Naive thymus-derived CD4-positive, alpha-beta T cell (primary cell): ENCODE measurements around the gene DOCK8. TPM values are rescaled to one million over a fixed set of nuclear protein-coding genes. Genes with fewer than 3 reads are reported as not detected.

ENCODE experiments used
- ATAC-seq: fragments of 150-1000 bp; cut with Tn5 transposase; 2 replicates; pipeline ENCODE4 v1.10.0; 2021; ENCODE audit warnings: mild to moderate bottlenecking, moderate library complexity
- CTCF ChIA-PET: fragments of 350-600 bp; sonication (Branson Sonifier 250); formaldehyde crosslinking; loops from one replicate; lab custom pipeline; 2021; ENCODE audit warnings: antibody characterized with exemption; lab: Charles Lee
- POLR2A ChIA-PET: fragments of 350-600 bp; sonication (Branson Sonifier 250); formaldehyde crosslinking; loops from one replicate; lab custom pipeline; 2021; ENCODE audit warnings: antibody characterized with exemption, inconsistent platforms; lab: Charles Lee
- DNase-seq, 9 donors: peaks; one replicate each; pipeline versions ENCODE4 v3.0.0 to v3.0.0-alpha.2; 2020 to 2022; ENCODE audit warnings: mixed read lengths in 1 of 9
- H3K27ac ChIP-seq: one replicate; pipeline ENCODE4 v1.7.0; 2013; ENCODE audit warnings: mild to moderate bottlenecking, low read depth, low read length, moderate library complexity
- H3K27me3 ChIP-seq, 2 donors: one replicate each; pipeline ENCODE4 v1.7.0; 2013; ENCODE audit warnings: low read length in 2 of 2, mild to moderate bottlenecking in 2 of 2, moderate library complexity in 2 of 2; ENCODE audit not compliant: control insufficient read depth in 2 of 2, insufficient read depth in 2 of 2
- H3K36me3 ChIP-seq, 3 experiments: 1 replicate in 2 of 3; 2 replicates in 1 of 3; pipeline ENCODE4 v1.7.0; 2013; ENCODE audit warnings: low read length in 3 of 3, mild to moderate bottlenecking in 3 of 3, moderate library complexity in 1 of 3; ENCODE audit not compliant: insufficient read depth in 3 of 3, control insufficient read depth in 2 of 3
- H3K4me1 ChIP-seq, 2 donors: one replicate each; pipeline ENCODE4 v1.7.0; 2013; ENCODE audit warnings: low read length in 2 of 2, mild to moderate bottlenecking in 2 of 2, moderate library complexity in 1 of 2; ENCODE audit not compliant: control insufficient read depth in 2 of 2, insufficient read depth in 2 of 2
- H3K4me3 ChIP-seq: 2 replicates; pipeline ENCODE4 v1.7.0; 2013; ENCODE audit warnings: mild to moderate bottlenecking, low read length
- H3K9me3 ChIP-seq, 3 experiments: 1 replicate in 2 of 3; 2 replicates in 1 of 3; pipeline ENCODE4 v1.7.0; 2013; ENCODE audit warnings: low read length in 3 of 3; ENCODE audit not compliant: control insufficient read depth in 2 of 3
- H3K27ac Mint-ChIP-seq, 9 donors: one replicate each; pipeline ENCODE4 v1.8.0; 2020 to 2022; ENCODE audit warnings: mixed read lengths in 9 of 9, mild to moderate bottlenecking in 8 of 9, moderate library complexity in 5 of 9, inconsistent platforms in 2 of 9
- H3K27me3 Mint-ChIP-seq, 5 donors: one replicate each; pipeline ENCODE4 v1.8.0; 2021 to 2022; ENCODE audit warnings: mixed read lengths in 5 of 5, mild to moderate bottlenecking in 1 of 5
- H3K36me3 Mint-ChIP-seq, 5 donors: one replicate each; pipeline ENCODE4 v1.8.0; 2020 to 2022; ENCODE audit warnings: mixed read lengths in 5 of 5, mild to moderate bottlenecking in 3 of 5, inconsistent platforms in 1 of 5
- H3K4me1 Mint-ChIP-seq, 7 donors: one replicate each; pipeline ENCODE4 v1.8.0; 2020 to 2022; ENCODE audit warnings: mixed read lengths in 7 of 7, mild to moderate bottlenecking in 3 of 7, inconsistent platforms in 1 of 7
- H3K4me3 Mint-ChIP-seq, 10 donors: one replicate each; pipeline ENCODE4 v1.8.0; 2020 to 2022; ENCODE audit warnings: mild to moderate bottlenecking in 10 of 10, mixed read lengths in 10 of 10, moderate library complexity in 6 of 10, inconsistent platforms in 2 of 10
- H3K9me3 Mint-ChIP-seq, 11 donors: one replicate each; pipeline ENCODE4 v1.8.0; 2020 to 2022; ENCODE audit warnings: mixed read lengths in 11 of 11, mild to moderate bottlenecking in 4 of 11, inconsistent platforms in 1 of 11, moderate library complexity in 1 of 11
- intact Hi-C, 2 donors: fragments of 100-400 bp; cut with micrococcal nuclease; formaldehyde crosslinking; loops; one replicate each; pipeline ENCODE4 v1.15.1; 2023
- polyA plus RNA-seq, 2 donors: library from polyadenylated mRNA; unstranded; fragments of 300-500 nt; fragmentation: Illumina TruSeq; gene quantifications; one replicate each; pipeline ENCODE4 v1.2.3, GENCODE V29; 2021
- total RNA-seq, 6 experiments: library from RNA in 5 of 6; stranded (reverse) in 5 of 6; gene quantifications; 1 replicate in 5 of 6; 2 replicates in 1 of 6; pipeline ENCODE4 v1.2.3 and lab custom pipeline; 2021 to 2026

Gene DOCK8
- total and polyA plus RNA-seq, 7 experiments from 2014 or later = 47.7 to 294 (median 225) TPM

DNA sequence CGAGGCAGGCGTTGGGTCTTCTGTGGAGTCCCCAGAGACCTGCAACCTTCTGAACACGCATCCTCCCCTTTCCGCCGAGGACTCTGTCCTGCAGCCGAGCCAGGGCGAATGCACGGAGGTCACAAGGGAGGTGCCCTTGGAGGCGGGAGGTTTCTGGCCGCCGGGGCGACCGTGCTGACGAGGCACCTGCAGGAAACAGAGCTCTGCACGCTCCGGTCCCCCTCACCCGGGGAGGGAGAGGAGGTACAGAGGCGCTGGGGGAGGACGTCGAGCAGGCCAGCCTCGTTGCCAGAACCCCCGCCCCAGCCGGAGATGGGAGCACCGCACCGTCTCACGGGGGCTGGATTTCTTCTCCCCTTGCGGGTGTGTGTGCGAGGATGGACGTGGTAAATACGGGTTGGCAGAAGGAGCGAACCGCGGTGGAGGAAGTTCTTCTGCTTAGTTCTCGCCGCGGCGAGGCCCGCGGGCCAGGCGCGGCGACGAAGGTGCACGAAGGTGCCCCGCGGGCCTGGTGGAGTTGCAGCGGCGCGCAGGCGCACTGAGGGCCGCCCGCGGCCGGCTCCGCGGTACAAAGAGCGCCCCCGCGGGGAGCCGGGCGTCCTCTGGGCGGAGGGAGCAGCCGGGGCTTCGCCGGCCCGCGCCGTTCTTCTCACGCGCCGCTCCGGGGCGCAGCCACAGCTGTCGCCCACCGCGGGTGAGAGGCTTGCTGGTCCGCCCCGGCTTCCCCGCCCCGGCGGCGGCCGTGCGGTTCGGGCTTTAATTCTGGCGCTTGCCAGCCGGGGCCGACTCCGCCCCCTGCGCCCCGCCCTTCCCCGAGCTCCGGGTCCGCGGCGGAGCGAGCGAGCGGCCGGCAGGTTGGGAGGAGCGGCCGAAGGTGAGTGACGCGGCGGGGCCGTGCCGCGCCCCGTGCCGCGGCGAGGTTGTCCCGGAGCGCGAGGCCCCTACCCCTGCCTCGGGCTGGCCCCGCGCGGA, 289.5 kb downstream of the DOCK8 start, which contains the start of gene KANK1:
KANK1 (plus strand) TSS at position 815 of the 972 bp plus-strand sequence.
- Histone ChIP-seq H3K4me1 (peaks cover 0 to 9% of the 10 kb centered on the region in 2 donors), H3K36me3 (no peaks in the 10 kb centered on the region), H3K9me3 (no peaks in the 10 kb centered on the region), H3K4me3 (peak within 1 kb of the TSS; percentile 74), H3K27me3 (peaks cover 0 to 4% of the 10 kb centered on the region in 2 donors), H3K27ac (peak within 1 kb of the TSS; percentile 56)
- peak; percentile 90 for ATAC-seq
- peaks cover 0 to 2% (median 0%) of the 10 kb centered on the region in 11 donors for H3K9me3 Mint-ChIP-seq
- peak; percentile 66 to 86 (median 82) for DNase-seq
- H3K27me3 Mint-ChIP-seq = peaks cover 0 to 54% (median 13%) of the 10 kb centered on the region in 5 donors
- H3K27ac Mint-ChIP-seq = peak within 1 kb of the TSS; percentile 59 to 95 (median 88)
- H3K4me3 Mint-ChIP-seq = peak within 1 kb of the TSS; percentile 81 to 96 (median 90)
- ChIA-PET POLR2A (interaction anchor here (0.6 to 2.9 kb wide), 16 partner anchors 8 to 50 kb away, joined by 3 to 18 read pairs (median 4); no protein-coding TSS in a partner anchor), CTCF (interaction anchor here (0.6 to 2.2 kb wide), 10 partner anchors 11 to 116 kb away, joined by 3 to 8 read pairs (median 4); no protein-coding TSS in a partner anchor)
- intact Hi-C loops = loop anchor here (1.0 to 10.0 kb wide), 5 partner anchors 12 to 229 kb away; no protein-coding TSS in a partner anchor
- peaks cover 0 to 4% (median 0%) of the 10 kb centered on the region in 5 donors for H3K36me3 Mint-ChIP-seq
- H3K4me1 Mint-ChIP-seq = peaks cover 7 to 32% (median 24%) of the 10 kb centered on the region in 7 donors

DNA sequence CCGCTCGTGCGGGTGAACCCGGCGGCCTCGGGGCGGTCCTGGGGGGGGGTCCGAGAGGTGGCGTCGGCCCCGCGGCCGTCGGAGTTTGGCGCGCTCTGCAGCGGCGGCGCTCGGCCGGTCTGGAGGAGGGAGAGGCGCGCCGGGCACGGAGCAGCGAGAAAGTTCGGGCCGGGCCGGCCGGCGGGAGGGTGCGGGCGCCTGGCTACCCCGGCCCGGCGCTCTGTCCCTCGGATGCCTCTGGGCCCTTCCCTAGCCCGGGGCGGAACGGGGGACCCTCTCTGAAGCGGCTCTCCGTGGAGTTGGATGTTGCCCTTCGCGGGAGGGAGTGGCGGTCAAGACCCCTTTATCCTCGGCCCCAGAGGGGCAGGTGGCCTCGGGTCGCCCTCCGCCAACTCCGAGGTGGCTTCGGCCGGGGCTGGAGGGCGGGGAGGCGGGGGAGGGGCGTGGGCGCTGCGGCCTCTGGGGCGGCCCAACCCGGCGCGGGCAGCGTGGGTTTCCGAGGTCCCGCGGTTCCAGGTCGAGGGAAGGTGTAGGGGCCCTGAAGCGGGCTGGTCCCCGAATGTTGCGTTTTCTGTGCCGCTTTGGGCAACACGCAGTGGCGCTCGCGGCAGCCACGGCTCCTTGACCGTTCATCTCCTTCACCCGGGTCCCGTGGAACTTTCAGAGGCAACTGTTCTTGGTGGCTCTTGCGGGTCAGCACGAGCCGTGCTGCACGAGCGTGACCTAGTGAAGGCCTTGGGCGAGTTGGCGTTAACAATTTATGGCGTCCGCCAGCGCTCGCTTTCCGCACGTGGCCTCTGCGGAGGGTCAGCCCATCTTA, 290.5 kb downstream of the DOCK8 start:
- H3K36me3 ChIP-seq = no peaks in the 10 kb centered on the region
- peak overlapping the region; percentile 47 to 96 (median 78) for H3K4me3 Mint-ChIP-seq
- POLR2A ChIA-PET = interaction anchor here (0.7 to 2.9 kb wide), 10 partner anchors 9 to 244 kb away, joined by 3 to 18 read pairs (median 6); no protein-coding TSS in a partner anchor
- CTCF ChIA-PET = interaction anchor here (0.6 to 2.2 kb wide), 6 partner anchors 10 to 117 kb away, joined by 3 to 12 read pairs (median 3); no protein-coding TSS in a partner anchor
- H3K27ac Mint-ChIP-seq = peak overlapping the region in 6 of 9 donors; percentile 3 to 78 (median 40)
- H3K36me3 Mint-ChIP-seq = peaks cover 0 to 7% (median 0%) of the 10 kb centered on the region in 5 donors
- intact Hi-C loops = loop anchor here (1.0 to 10.0 kb wide), 5 partner anchors 11 to 230 kb away; no protein-coding TSS in a partner anchor
- peaks cover 0 to 2% (median 0%) of the 10 kb centered on the region in 11 donors for H3K9me3 Mint-ChIP-seq
- H3K27me3 Mint-ChIP-seq = peaks cover 0 to 46% (median 13%) of the 10 kb centered on the region in 5 donors
- peaks cover 0 to 4% of the 10 kb centered on the region in 2 donors for H3K27me3 ChIP-seq
- no peaks in the 10 kb centered on the region for H3K9me3 ChIP-seq
- peak overlapping the region; percentile 56 for H3K27ac ChIP-seq
- H3K4me3 ChIP-seq = peak overlapping the region; percentile 56
- peaks cover 7 to 32% (median 27%) of the 10 kb centered on the region in 7 donors for H3K4me1 Mint-ChIP-seq
- ATAC-seq = no peak
- peaks cover 0 to 9% of the 10 kb centered on the region in 2 donors for H3K4me1 ChIP-seq
- DNase-seq = peak in 7 of 9 donors; percentile 6 to 27 (median 13)

DNA sequence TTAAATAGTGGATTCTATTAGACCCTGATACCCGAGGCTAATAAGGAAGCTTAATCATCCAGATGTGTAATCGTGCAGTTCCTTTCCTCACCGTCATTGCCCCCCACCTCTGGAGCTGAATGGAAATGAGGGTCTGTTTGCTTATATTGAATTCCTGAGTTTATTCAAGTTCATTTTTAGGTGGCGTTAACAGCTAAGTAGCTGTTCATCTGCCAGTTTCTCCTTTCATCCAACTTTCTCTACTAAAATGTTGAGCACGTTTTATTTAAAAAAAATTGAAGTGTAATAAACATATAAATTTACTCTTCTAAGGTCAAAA, 291.0 kb downstream of the DOCK8 start:
- Mint-ChIP-seq H3K4me1 (peaks cover 7 to 33% (median 29%) of the 10 kb centered on the region in 7 donors), H3K27ac (peak overlapping the region in 7 of 9 donors; percentile 3 to 78 (median 36)), H3K9me3 (peaks cover 0 to 2% (median 0%) of the 10 kb centered on the region in 11 donors), H3K4me3 (peak overlapping the region; percentile 47 to 96 (median 78)), H3K36me3 (peaks cover 0 to 11% (median 0%) of the 10 kb centered on the region in 5 donors), H3K27me3 (peaks cover 0 to 41% (median 8%) of the 10 kb centered on the region in 5 donors)
- Histone ChIP-seq H3K36me3 (no peaks in the 10 kb centered on the region), H3K9me3 (no peaks in the 10 kb centered on the region), H3K27me3 (peaks cover 0 to 4% of the 10 kb centered on the region in 2 donors), H3K4me3 (peak overlapping the region; percentile 56), H3K27ac (peak overlapping the region; percentile 56), H3K4me1 (peaks cover 0 to 9% of the 10 kb centered on the region in 2 donors)
- ATAC-seq (no peak), DNase-seq (no peak)
- ChIA-PET CTCF (interaction anchor here (1.1 to 2.2 kb wide), 2 partner anchors 10 to 37 kb away, joined by 3 to 12 read pairs; no protein-coding TSS in a partner anchor), POLR2A (interaction anchor here (0.7 to 1.7 kb wide), 4 partner anchors 9 to 243 kb away, joined by 3 to 8 read pairs (median 4); no protein-coding TSS in a partner anchor)
- intact Hi-C loops = loop anchor here in 1 of 2 donors (10.0 kb wide), 1 partner anchor 231 kb away; no protein-coding TSS in a partner anchor

DNA sequence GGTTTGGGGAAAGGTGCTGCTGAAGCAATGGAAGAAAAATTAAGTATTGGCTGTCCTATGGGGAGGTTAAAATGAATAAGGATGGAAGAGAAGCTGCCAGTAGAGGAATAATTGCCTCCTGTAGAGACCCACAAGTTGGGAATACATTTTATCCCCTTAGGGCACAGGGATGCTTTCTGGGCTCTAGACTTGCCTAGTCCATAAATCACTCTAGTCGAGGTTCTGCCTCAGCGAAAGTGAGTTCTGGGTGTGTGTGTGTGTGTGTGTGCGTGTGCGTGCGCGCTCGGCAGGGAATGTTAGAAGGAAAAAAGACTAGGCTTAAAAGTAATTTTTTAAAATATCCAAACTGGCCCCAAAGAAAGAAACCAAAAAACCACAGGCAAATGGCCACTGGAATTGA, 291.6 kb downstream of the DOCK8 start:
- Histone ChIP-seq H3K4me1 (peaks cover 0 to 9% of the 10 kb centered on the region in 2 donors), H3K36me3 (no peaks in the 10 kb centered on the region), H3K9me3 (no peaks in the 10 kb centered on the region), H3K4me3 (no peak overlapping the region), H3K27me3 (peaks cover 0 to 4% of the 10 kb centered on the region in 2 donors), H3K27ac (peak overlapping the region; percentile 56)
- intact Hi-C loops = loop anchor here in 1 of 2 donors (10.0 kb wide), 1 partner anchor 231 kb away; no protein-coding TSS in a partner anchor
- H3K9me3 Mint-ChIP-seq = peaks cover 0 to 2% (median 0%) of the 10 kb centered on the region in 11 donors
- H3K4me3 Mint-ChIP-seq = peak overlapping the region in 9 of 10 donors; percentile 48 to 96 (median 80)
- peaks cover 7 to 38% (median 32%) of the 10 kb centered on the region in 7 donors for H3K4me1 Mint-ChIP-seq
- CTCF ChIA-PET = interaction anchor here (1.1 to 2.2 kb wide), 2 partner anchors 9 to 38 kb away, joined by 3 to 12 read pairs; no protein-coding TSS in a partner anchor
- ATAC-seq = no peak
- POLR2A ChIA-PET = interaction anchor here (1.1 to 1.7 kb wide), 5 partner anchors 8 to 12 kb away, joined by 4 to 16 read pairs (median 8); no protein-coding TSS in a partner anchor
- peaks cover 0 to 11% (median 0%) of the 10 kb centered on the region in 5 donors for H3K36me3 Mint-ChIP-seq
- peak overlapping the region in 7 of 9 donors; percentile 3 to 78 (median 36) for H3K27ac Mint-ChIP-seq
- no peak for DNase-seq
- peaks cover 0 to 36% (median 8%) of the 10 kb centered on the region in 5 donors for H3K27me3 Mint-ChIP-seq

DNA sequence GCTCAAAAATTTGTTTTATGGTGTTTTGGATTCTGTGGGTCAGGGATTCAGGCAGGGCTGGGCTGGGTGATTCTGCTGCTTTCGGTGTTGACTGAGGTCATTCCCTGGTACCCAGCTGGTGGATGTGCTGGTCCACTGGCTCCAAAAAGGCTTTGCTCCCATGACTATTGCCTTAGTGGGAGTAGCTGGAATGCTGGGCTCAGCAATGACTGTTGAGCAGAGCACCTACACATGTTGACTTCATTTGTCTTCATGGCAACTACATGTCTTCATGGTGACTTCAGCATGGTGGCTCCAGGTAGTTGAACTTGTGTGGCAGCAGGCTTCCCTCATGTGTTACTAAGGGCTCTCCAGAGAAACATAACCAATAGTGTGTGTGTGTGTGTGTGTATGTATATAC, 297.2 kb downstream of the DOCK8 start:
- H3K27ac ChIP-seq = no peak overlapping the region
- peaks cover 6 to 20% of the 10 kb centered on the region in 2 donors for H3K4me1 ChIP-seq
- H3K36me3 ChIP-seq = no peaks in the 10 kb centered on the region
- H3K4me3 ChIP-seq = no peak overlapping the region
- intact Hi-C loops = no loop called here
- Mint-ChIP-seq H3K4me1 (peaks cover 12 to 51% (median 40%) of the 10 kb centered on the region in 7 donors), H3K9me3 (peaks cover 0 to 16% (median 6%) of the 10 kb centered on the region in 11 donors), H3K36me3 (peaks cover 0 to 16% (median 4%) of the 10 kb centered on the region in 5 donors), H3K27me3 (peaks cover 0 to 17% (median 0%) of the 10 kb centered on the region in 5 donors), H3K4me3 (peak overlapping the region in 3 of 10 donors; percentile 18 to 36 (median 25)), H3K27ac (peak overlapping the region in 7 of 9 donors; percentile 15 to 97 (median 73))
- POLR2A ChIA-PET = interaction anchor here (1.2 kb wide), 1 partner anchor 9 kb away, joined by 4 read pairs; no protein-coding TSS in a partner anchor
- CTCF ChIA-PET = no interaction called here
- no peaks in the 10 kb centered on the region for H3K27me3 ChIP-seq
- ATAC-seq (no peak), DNase-seq (no peak)
- H3K9me3 ChIP-seq = no peaks in the 10 kb centered on the region
